ENCODE data around the gene SMIM23.
A peak's percentile ranks its signal among the peaks of the same experiment; 100 is the strongest.

SMIM23 gene

GRCh38 chr5:171785517-171785916, at the start of gene SMIM23:
TSS of gene SMIM23 (plus strand) at chr5:171785817. CDS start at chr5:171785872, 55 bp downstream.
- no peak for DNase-seq

- DNase-seq: no peak
Observed at GRCh38 chr5:171736976-171737891, 48.4 kb upstream of the SMIM23 start.

GRCh38 chr5:171738501-171738900, 47.1 kb upstream of the SMIM23 start:
- no peak for DNase-seq

GRCh38 chr5:171739271-171739670, 46.3 kb upstream of the SMIM23 start:
- no peak for DNase-seq

GRCh38 chr5:171743436-171744076, 42.1 kb upstream of the SMIM23 start:
- no peak for DNase-seq

GRCh38 chr5:171744264-171744663, 41.4 kb upstream of the SMIM23 start:
- DNase-seq: no peak

GRCh38 chr5:171744882-171745281, 40.7 kb upstream of the SMIM23 start:
- no peak for DNase-seq

GRCh38 chr5:171745602-171746001, 40.0 kb upstream of the SMIM23 start:
- DNase-seq: no peak

- no peak for DNase-seq
Observed at GRCh38 chr5:171747061-171747859, 38.4 kb upstream of the SMIM23 start.

GRCh38 chr5:171748720-171749119, 36.9 kb upstream of the SMIM23 start:
- DNase-seq: no peak

GRCh38 chr5:171749365-171749764, 36.3 kb upstream of the SMIM23 start:
- DNase-seq: no peak

GRCh38 chr5:171750311-171750788, 35.3 kb upstream of the SMIM23 start:
- no peak for DNase-seq

- DNase-seq: no peak
Observed at GRCh38 chr5:171755354-171755821, 30.2 kb upstream of the SMIM23 start.

GRCh38 chr5:171757853-171758535, 27.6 kb upstream of the SMIM23 start:
- peak; percentile 52 for DNase-seq

- DNase-seq: no peak
Observed at GRCh38 chr5:171759777-171760176, 25.8 kb upstream of the SMIM23 start.

- no peak for DNase-seq
Observed at GRCh38 chr5:171762021-171762608, 23.5 kb upstream of the SMIM23 start.

- no peak for DNase-seq
Observed at GRCh38 chr5:171762903-171763302, 22.7 kb upstream of the SMIM23 start.

- no peak for DNase-seq
Observed at GRCh38 chr5:171764265-171764664, 21.4 kb upstream of the SMIM23 start.

- no peak for DNase-seq
Observed at GRCh38 chr5:171766875-171767274, 18.7 kb upstream of the SMIM23 start.

- no peak for DNase-seq
Observed at GRCh38 chr5:171770153-171770552, 15.5 kb upstream of the SMIM23 start.

- DNase-seq: no peak
Observed at GRCh38 chr5:171771856-171772255, 13.8 kb upstream of the SMIM23 start.

- DNase-seq: no peak
Observed at GRCh38 chr5:171773106-171773505, 12.5 kb upstream of the SMIM23 start.

Data from activated CD4-positive, alpha-beta T cell treated with anti-CD3 and anti-CD28 coated beads, Interleukin-2, amount 50 U/mL, for 16 hours (primary cell).